GM12878 (cell line): Measurements from ENCODE around the gene NFIX. TPM values are rescaled to one million over a fixed set of nuclear protein-coding genes. Genes with fewer than 3 reads are reported as not detected.
A peak's percentile ranks its signal among the peaks of the same experiment; 100 is the strongest.

Experiments used
- ATF7 ChIP-seq: fragments of 450-650 bp; IDR thresholded peaks from 2 replicates; pipeline ENCODE4 v1.6.1; 2016; ENCODE audit warnings: low read depth, mild to moderate bottlenecking
- BCL3 ChIP-seq: IDR thresholded peaks from 2 replicates; pipeline ENCODE4 v1.6.1; 2011; ENCODE audit warnings: borderline replicate concordance, low read depth, mild to moderate bottlenecking, moderate library complexity, low read length; ENCODE audit not compliant: insufficient read depth, poor library complexity, severe bottlenecking
- CHD1 ChIP-seq: IDR thresholded peaks from 2 replicates; pipeline ENCODE4 v1.6.1; 2012; ENCODE audit warnings: low read depth, low read length, improper control_type of control experiment
- CHD2 ChIP-seq: IDR thresholded peaks from 2 replicates; pipeline ENCODE4 v1.6.1; 2011; ENCODE audit warnings: low read depth, low read length, improper control_type of control experiment, borderline replicate concordance
- EED ChIP-seq: sonication (generic); IDR thresholded peaks from 2 replicates; pipeline ENCODE4 v1.6.1; 2016; ENCODE audit warnings: antibody characterized with exemption, low read depth
- EP300 ChIP-seq, 2 experiments: fragments of 150-350 bp in 1 of 2; IDR thresholded peaks; 2 replicates each; pipeline ENCODE4 v1.6.1; 2011 to 2012; ENCODE audit warnings: low read depth in 2 of 2, low read length in 2 of 2, borderline replicate concordance in 1 of 2, improper control_type of control experiment in 1 of 2, inconsistent platforms in 1 of 2; ENCODE audit not compliant: control insufficient read depth in 1 of 2
- ETV6 ChIP-seq, 2 experiments: fragments of 450-650 bp in 1 of 2; IDR thresholded peaks in 1 of 2; conservative IDR thresholded peaks in 1 of 2; 2 replicates each; pipeline ENCODE4 v1.6.1; 2014; ENCODE audit warnings: antibody characterized with exemption in 1 of 2, borderline replicate concordance in 1 of 2, low read depth in 1 of 2, mild to moderate bottlenecking in 1 of 2, moderate library complexity in 1 of 2
- GABPA ChIP-seq: IDR thresholded peaks from 2 replicates; pipeline ENCODE4 v1.6.1; 2014; ENCODE audit warnings: antibody characterized with exemption, low read depth, mild to moderate bottlenecking, inconsistent platforms
- KDM1A ChIP-seq: fragments of 200-600 bp; sonication (generic); IDR thresholded peaks from 2 replicates; pipeline ENCODE4 v1.6.1; 2016; ENCODE audit warnings: borderline replicate concordance
- MEF2B ChIP-seq: fragments of 450-650 bp; IDR thresholded peaks from 2 replicates; pipeline ENCODE4 v1.6.1; 2018; ENCODE audit warnings: mild to moderate bottlenecking, moderate library complexity; ENCODE audit not compliant: partially characterized antibody, poor library complexity, severe bottlenecking
- NFXL1 ChIP-seq: fragments of 450-650 bp; IDR thresholded peaks from 2 replicates; pipeline ENCODE4 v1.6.1; 2017; ENCODE audit warnings: antibody characterized with exemption, mild to moderate bottlenecking, borderline replicate concordance
- PKNOX1 ChIP-seq: fragments of 450-650 bp; IDR thresholded peaks from 2 replicates; pipeline ENCODE4 v1.6.1; 2016; ENCODE audit warnings: mild to moderate bottlenecking
- RAD51 ChIP-seq: fragments of 450-650 bp; IDR thresholded peaks from 2 replicates; pipeline ENCODE4 v1.6.1; 2016; ENCODE audit warnings: moderate library complexity, mild to moderate bottlenecking, inconsistent platforms
- RBBP5 ChIP-seq: fragments of 200-600 bp; sonication (generic); conservative IDR thresholded peaks from 2 replicates; pipeline ENCODE4 v1.6.1; 2016
- SIN3A ChIP-seq: IDR thresholded peaks from 2 replicates; pipeline ENCODE4 v1.6.1; 2012; ENCODE audit warnings: low read depth, low read length, improper control_type of control experiment
- SREBF2 ChIP-seq: IDR thresholded peaks from 2 replicates; pipeline ENCODE4 v1.6.1; 2012; ENCODE audit warnings: mild to moderate bottlenecking, low read length
- SRF ChIP-seq, 2 experiments: IDR thresholded peaks; 2 replicates each; pipeline ENCODE4 v1.6.1; 2011; ENCODE audit warnings: low read depth in 2 of 2, low read length in 2 of 2, mild to moderate bottlenecking in 1 of 2, moderate library complexity in 1 of 2
- YY1 ChIP-seq: IDR thresholded peaks from 2 replicates; pipeline ENCODE4 v1.6.1; 2011; ENCODE audit warnings: low read depth, mild to moderate bottlenecking, low read length
- ZBTB11 ChIP-seq: fragments of 450-650 bp; formaldehyde crosslinking; IDR thresholded peaks from 2 replicates; pipeline ENCODE4 v1.5.0; 2022; ENCODE audit warnings: mild to moderate bottlenecking, missing genetic modification characterization
- ZNF207 ChIP-seq: fragments of 450-650 bp; IDR thresholded peaks from 2 replicates; pipeline ENCODE4 v1.6.1; 2014; ENCODE audit warnings: antibody characterized with exemption, mild to moderate bottlenecking, borderline replicate concordance
- ZNF24 ChIP-seq: fragments of 450-650 bp; IDR thresholded peaks from 2 replicates; pipeline ENCODE4 v1.6.1; 2017; ENCODE audit warnings: antibody characterized with exemption, mild to moderate bottlenecking
- polyA plus RNA-seq, 11 experiments: library from polyadenylated mRNA; depleted of rRNA in 4 of 11; unstranded in 6 of 11; stranded (reverse) in 5 of 11; fragments of >200 nt; fragmentation: Nextera tagmentation in 4 of 11; fragmentation: Illumina TruSeq in 1 of 11; extraction: Ambion mirVana in 4 of 11; extraction: Trizol in 1 of 11; gene quantifications; 1 replicate in 1 of 11; 2 replicates in 10 of 11; pipeline versions ENCODE4 v1.2.1 to v1.2.3, GENCODE V29; 2011 to 2016; ENCODE audit warnings: inconsistent platforms in 2 of 11, missing spikeins in 2 of 11, low read depth in 1 of 11
- total RNA-seq, 4 experiments: library from RNA; depleted of rRNA in 3 of 4; stranded (reverse); fragments of >200 nt in 3 of 4; fragmentation: Illumina TruSeq in 1 of 4; extraction: Trizol in 1 of 4; gene quantifications; 2 replicates each; pipeline versions ENCODE4 v1.2.1 to v1.2.3, GENCODE V29; 2013 to 2021
- TF ChIP-seq, protein P1 (sequence below): IDR thresholded peaks from 2 replicates; pipeline ENCODE4 v1.6.1; 2012; ENCODE audit warnings: low read depth, low read length, improper control_type of control experiment

NFIX gene
- total and polyA plus RNA-seq, 10 of the 15 experiments (the other 5 are each of a cell fraction or from before 2014, with no cell fraction given) = 0.02 to 2.2 (median 0.28) TPM

DNA sequence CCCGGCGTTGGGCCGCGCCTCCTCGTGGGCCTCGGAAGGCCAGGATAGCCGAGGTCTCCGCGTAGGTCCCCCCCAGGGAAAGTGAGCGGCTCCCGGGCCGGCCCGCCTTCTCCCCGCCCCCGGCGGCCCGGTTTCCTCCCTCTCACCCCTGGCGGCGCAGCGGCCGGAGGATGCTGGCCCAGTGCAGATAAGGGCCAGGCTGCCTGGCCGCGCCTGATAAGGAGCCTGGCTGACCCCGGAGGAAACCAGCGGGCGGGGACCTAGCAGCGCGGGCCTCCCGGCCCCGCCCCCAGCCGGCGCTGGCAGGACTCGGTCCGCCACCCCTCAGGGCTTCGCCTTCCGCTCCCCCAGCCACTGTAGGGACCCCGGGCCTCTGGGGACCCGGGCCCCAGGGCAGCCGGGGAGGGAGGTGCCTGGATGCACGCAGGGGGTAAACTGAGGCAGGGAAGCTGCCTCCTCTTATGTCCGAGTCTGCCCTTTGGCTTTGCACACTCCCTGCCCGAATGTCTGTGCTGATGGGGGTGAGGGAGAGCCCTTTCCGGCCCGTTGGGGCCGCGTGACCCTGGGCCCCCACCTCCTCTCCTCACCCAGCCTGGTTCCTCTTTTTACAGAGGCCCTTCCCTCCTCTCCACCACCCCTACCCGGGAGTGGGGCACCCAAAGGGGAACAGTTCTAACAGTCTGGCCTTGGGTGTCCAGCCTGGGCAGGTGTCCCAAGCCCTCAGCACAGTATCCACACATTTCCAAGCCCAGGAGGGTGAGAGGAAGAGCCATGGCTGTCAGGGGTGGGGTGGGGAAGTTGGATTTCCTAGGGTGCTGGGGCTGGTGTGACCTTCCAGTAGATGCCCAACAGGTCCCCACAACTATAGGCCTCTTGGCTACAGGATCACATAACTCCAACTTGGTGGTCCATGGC lies 107.6 kb downstream of the NFIX start, which contains the start of gene LYL1 (continued):
- TF ChIP-seq SIN3A (no peak), PKNOX1 (no peak), MEF2B (peak; percentile 78), BCL3 (no peak), RAD51 (peak; percentile 83), ETV6 (conservative IDR thresholded peaks at IDR 0.05 in 1 of 2, IDR thresholded peaks at IDR 0.05 in 1 of 2; ENCODE audit: borderline replicate concordance in 1 of 2, low read depth in 1 of 2) (peak in 1 of 2 experiments; percentile 31; a peak in 1 of 4 replicates), CHD2 (no peak; the same call in 1 of the 2 replicates), KDM1A (no peak), ATF7 (peak; percentile 34; the same call in 1 of the 2 replicates), GABPA (no peak), EP300 (IDR thresholded peaks at IDR 0.05; ENCODE audit: borderline replicate concordance in 1 of 2, control insufficient read depth in 1 of 2, low read depth in 2 of 2, low read length in 2 of 2) (peak in 1 of 2 experiments; percentile 44; a peak in 1 of 4 replicates), YY1 (no peak), EED (peak; percentile 73), RBBP5 (no peak), CHD1 (no peak), ZNF207 (no peak), ZBTB11 (CRISPR knock-in tag) (no peak), ZNF24 (no peak), SRF (IDR thresholded peaks at IDR 0.05; ENCODE audit: low read depth in 2 of 2, low read length in 2 of 2) (no peak), SREBF2 (no peak), NFXL1 (no peak)
- TF ChIP-seq, protein P1, sequence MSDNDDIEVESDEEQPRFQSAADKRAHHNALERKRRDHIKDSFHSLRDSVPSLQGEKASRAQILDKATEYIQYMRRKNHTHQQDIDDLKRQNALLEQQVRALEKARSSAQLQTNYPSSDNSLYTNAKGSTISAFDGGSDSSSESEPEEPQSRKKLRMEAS = peak; percentile 63
